ENCODE results near the gene RUNDC3A. TPM values are rescaled to one million over a fixed set of nuclear protein-coding genes. Genes with fewer than 3 reads are reported as not detected.
A peak's percentile ranks its signal among the peaks of the same experiment; 100 is the strongest.

Gene RUNDC3A
- total and polyA plus RNA-seq, 2 of the 13 experiments (the other 11 are each of a cell fraction or from before 2014, with no cell fraction given), result 0.25 TPM; not detected in 1

DNA sequence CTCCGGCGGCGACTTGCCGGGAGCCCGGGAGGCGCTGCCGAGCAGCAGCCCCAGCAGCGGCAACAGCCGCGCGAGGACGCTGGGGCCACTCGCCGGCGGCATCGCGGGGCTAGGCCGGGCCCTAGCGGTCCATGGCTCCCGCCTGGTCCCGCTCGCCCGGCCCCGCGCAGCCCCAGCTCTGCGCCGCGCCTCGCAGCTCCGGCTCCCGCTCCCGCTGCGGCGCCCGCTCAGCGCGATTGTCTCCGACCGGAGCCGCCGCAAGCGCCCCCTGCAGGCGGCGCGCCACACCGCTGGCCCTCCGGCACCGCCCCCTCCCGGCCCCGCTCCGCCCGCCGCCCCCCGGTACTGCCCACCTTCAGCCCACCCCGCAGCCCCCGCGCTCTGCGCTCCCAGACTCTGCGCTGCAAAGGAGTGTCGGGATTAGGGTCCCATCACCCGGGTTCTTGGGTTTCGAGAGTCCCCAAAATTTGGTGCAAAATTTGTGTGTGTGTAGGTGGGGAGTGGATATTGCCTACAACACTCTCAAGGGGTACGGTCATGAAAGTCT is 55.3 kb downstream of the RUNDC3A start, which contains the start of gene FAM171A2 (continued):
- TF ChIP-seq, protein P1, sequence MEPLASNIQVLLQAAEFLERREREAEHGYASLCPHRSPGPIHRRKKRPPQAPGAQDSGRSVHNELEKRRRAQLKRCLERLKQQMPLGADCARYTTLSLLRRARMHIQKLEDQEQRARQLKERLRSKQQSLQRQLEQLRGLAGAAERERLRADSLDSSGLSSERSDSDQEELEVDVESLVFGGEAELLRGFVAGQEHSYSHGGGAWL (CRISPR knock-in tag; IDR thresholded peaks at IDR 0.05), result 0 out of 2 replicates have a peak, but pooled peaks have one; percentile 26
- 0 out of 2 replicates have a peak, but pooled peaks have one; percentile 41 for TF ChIP-seq ZNF224 (CRISPR knock-in tag; IDR thresholded peaks at IDR 0.05)
- no peak for TF ChIP-seq POLR2AphosphoS2 (IDR thresholded peaks at IDR 0.05; ENCODE audit: low read depth, low read length)
- TF ChIP-seq, protein P2, sequence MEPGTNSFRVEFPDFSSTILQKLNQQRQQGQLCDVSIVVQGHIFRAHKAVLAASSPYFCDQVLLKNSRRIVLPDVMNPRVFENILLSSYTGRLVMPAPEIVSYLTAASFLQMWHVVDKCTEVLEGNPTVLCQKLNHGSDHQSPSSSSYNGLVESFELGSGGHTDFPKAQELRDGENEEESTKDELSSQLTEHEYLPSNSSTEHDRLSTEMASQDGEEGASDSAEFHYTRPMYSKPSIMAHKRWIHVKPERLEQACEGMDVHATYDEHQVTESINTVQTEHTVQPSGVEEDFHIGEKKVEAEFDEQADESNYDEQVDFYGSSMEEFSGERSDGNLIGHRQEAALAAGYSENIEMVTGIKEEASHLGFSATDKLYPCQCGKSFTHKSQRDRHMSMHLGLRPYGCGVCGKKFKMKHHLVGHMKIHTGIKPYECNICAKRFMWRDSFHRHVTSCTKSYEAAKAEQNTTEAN (CRISPR knock-in tag; conservative IDR thresholded peaks at IDR 0.05), result 0 out of 2 replicates have a peak, but pooled peaks have one; percentile 53
- peak; percentile 35; the same call in 1 of the 2 replicates for TF ChIP-seq SALL1 (CRISPR knock-in tag; IDR thresholded peaks at IDR 0.05)
- no peak for TF ChIP-seq MTF2 (CRISPR knock-in tag; IDR thresholded peaks at IDR 0.05; ENCODE audit: borderline replicate concordance)
- TF ChIP-seq, protein P3, sequence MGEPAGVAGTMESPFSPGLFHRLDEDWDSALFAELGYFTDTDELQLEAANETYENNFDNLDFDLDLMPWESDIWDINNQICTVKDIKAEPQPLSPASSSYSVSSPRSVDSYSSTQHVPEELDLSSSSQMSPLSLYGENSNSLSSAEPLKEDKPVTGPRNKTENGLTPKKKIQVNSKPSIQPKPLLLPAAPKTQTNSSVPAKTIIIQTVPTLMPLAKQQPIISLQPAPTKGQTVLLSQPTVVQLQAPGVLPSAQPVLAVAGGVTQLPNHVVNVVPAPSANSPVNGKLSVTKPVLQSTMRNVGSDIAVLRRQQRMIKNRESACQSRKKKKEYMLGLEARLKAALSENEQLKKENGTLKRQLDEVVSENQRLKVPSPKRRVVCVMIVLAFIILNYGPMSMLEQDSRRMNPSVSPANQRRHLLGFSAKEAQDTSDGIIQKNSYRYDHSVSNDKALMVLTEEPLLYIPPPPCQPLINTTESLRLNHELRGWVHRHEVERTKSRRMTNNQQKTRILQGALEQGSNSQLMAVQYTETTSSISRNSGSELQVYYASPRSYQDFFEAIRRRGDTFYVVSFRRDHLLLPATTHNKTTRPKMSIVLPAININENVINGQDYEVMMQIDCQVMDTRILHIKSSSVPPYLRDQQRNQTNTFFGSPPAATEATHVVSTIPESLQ (CRISPR knock-in tag; conservative IDR thresholded peaks at IDR 0.05), result no peak
- TF ChIP-seq, protein P4, sequence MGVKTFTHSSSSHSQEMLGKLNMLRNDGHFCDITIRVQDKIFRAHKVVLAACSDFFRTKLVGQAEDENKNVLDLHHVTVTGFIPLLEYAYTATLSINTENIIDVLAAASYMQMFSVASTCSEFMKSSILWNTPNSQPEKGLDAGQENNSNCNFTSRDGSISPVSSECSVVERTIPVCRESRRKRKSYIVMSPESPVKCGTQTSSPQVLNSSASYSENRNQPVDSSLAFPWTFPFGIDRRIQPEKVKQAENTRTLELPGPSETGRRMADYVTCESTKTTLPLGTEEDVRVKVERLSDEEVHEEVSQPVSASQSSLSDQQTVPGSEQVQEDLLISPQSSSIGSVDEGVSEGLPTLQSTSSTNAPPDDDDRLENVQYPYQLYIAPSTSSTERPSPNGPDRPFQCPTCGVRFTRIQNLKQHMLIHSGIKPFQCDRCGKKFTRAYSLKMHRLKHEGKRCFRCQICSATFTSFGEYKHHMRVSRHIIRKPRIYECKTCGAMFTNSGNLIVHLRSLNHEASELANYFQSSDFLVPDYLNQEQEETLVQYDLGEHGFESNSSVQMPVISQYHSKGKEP (CRISPR knock-in tag; IDR thresholded peaks at IDR 0.05), result no peak
- no peak for TF ChIP-seq RXRB (CRISPR knock-in tag; IDR thresholded peaks at IDR 0.05; ENCODE audit: borderline replicate concordance)
- no peak for TF ChIP-seq ZFP36L1 (CRISPR knock-in tag; IDR thresholded peaks at IDR 0.05)
- TF ChIP-seq KMT2A (CRISPR knock-in tag; IDR thresholded peaks at IDR 0.05), result no peak
- TF ChIP-seq CBX1 (IDR thresholded peaks at IDR 0.05; ENCODE audit: low read depth), result no peak
- TF ChIP-seq KLF9 (CRISPR knock-in tag; IDR thresholded peaks at IDR 0.05; ENCODE audit: low read depth), result no peak
- TF ChIP-seq, protein P5, sequence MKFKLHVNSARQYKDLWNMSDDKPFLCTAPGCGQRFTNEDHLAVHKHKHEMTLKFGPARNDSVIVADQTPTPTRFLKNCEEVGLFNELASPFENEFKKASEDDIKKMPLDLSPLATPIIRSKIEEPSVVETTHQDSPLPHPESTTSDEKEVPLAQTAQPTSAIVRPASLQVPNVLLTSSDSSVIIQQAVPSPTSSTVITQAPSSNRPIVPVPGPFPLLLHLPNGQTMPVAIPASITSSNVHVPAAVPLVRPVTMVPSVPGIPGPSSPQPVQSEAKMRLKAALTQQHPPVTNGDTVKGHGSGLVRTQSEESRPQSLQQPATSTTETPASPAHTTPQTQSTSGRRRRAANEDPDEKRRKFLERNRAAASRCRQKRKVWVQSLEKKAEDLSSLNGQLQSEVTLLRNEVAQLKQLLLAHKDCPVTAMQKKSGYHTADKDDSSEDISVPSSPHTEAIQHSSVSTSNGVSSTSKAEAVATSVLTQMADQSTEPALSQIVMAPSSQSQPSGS (CRISPR knock-in tag; IDR thresholded peaks at IDR 0.05), result no peak
- TF ChIP-seq ZNF337 (CRISPR knock-in tag; IDR thresholded peaks at IDR 0.05; ENCODE audit: borderline replicate concordance, low read depth), result no peak
- TF ChIP-seq, protein P6, sequence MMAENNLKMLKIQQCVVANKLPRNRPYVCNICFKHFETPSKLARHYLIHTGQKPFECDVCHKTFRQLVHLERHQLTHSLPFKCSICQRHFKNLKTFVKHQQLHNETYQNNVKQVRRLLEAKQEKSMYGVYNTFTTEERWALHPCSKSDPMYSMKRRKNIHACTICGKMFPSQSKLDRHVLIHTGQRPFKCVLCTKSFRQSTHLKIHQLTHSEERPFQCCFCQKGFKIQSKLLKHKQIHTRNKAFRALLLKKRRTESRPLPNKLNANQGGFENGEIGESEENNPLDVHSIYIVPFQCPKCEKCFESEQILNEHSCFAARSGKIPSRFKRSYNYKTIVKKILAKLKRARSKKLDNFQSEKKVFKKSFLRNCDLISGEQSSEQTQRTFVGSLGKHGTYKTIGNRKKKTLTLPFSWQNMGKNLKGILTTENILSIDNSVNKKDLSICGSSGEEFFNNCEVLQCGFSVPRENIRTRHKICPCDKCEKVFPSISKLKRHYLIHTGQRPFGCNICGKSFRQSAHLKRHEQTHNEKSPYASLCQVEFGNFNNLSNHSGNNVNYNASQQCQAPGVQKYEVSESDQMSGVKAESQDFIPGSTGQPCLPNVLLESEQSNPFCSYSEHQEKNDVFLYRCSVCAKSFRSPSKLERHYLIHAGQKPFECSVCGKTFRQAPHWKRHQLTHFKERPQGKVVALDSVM (CRISPR knock-in tag; IDR thresholded peaks at IDR 0.05), result peak; percentile 17; the same call in 1 of the 2 replicates
- 0 out of 2 replicates have a peak, but pooled peaks have one; percentile 68 for TF ChIP-seq ZNF547 (CRISPR knock-in tag; IDR thresholded peaks at IDR 0.05)
- TF ChIP-seq ZNF563 (CRISPR knock-in tag; IDR thresholded peaks at IDR 0.05), result peak; percentile 73; the same call in 1 of the 2 replicates
